HG03521 (cell line): ENCODE measurements around the gene DNASE2.
"Not testable (repeated sequence)": the region's sequence is repeated elsewhere in the genome, so short reads cannot be mapped to it uniquely, and the experiment has no call there.

ENCODE experiments used
- ATAC-seq: cut with Tn5 transposase; IDR thresholded peaks from one replicate; pipeline ENCODE4 v1.9.1; 2021; ENCODE audit warnings: mild to moderate bottlenecking, moderate library complexity; ENCODE audit not compliant: unreplicated experiment

Gene DNASE2

DNA sequence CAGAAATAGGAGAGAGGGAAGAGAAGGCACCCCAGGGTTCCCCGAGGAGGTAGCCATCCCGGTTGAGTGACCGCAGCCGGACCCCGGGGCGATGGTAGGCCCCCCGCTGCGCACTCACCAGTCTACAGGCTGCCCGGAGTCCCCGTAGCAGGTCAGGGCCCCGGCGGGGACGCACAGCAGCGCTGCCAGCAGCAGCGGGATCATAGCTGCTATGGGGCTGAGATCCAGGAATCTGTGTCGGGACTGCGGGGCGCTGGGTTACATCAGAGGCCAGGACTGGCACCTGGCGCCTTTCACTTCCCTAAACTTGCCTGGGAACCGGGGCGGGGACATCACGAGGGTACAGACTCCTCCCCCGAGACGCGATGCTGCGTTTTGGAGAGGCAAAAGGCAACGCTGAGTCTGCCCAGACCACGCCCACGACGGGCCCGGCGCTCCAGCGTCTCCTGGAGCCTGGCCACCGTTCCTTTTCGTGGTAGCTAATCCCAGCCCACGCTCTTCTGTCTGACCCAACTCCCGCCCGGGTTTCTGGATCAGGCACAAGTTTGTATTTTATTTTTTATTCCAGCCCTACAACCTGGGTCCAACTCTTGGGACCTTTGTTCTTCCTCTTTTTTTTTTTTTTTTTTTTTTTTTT lies at the start of gene DNASE2:
DNASE2 (minus strand) TSS at position 278 of the 637 bp plus-strand sequence; CDS start at position 204, 74 bp downstream.
- peak; percentile 75 for ATAC-seq

DNA sequence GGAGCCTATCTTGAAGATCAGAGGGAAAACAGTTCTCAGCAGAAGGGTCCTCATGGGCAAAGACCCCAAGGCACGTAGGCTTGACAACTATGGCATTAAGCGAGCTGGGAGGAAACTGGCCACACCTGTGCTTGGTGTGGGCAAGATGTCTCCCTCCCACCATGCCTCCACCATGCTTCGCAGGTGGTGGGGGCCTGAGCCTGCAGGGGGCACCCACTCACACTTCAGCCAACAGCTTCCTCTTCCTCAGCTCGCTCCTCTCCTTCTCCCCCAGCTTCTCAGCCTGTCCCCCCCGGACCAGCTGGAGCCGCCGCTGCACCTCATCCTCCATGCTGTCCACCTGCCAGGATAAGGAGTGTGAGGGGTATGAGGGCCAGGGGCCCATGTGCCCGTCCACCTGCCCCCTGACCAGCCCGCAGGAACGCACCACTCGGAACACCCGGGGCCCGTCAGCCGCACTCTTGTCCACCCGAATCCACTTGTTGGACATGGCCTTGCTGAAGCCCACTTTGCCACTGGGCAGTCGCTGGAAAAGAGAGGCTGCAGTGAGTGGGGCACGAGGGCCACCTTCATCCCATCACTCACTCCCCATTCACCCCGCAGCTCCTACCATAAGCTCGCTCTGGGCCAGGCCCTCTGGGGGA lies 48.9 kb upstream of the DNASE2 start:
- ATAC-seq: no peak

DNA sequence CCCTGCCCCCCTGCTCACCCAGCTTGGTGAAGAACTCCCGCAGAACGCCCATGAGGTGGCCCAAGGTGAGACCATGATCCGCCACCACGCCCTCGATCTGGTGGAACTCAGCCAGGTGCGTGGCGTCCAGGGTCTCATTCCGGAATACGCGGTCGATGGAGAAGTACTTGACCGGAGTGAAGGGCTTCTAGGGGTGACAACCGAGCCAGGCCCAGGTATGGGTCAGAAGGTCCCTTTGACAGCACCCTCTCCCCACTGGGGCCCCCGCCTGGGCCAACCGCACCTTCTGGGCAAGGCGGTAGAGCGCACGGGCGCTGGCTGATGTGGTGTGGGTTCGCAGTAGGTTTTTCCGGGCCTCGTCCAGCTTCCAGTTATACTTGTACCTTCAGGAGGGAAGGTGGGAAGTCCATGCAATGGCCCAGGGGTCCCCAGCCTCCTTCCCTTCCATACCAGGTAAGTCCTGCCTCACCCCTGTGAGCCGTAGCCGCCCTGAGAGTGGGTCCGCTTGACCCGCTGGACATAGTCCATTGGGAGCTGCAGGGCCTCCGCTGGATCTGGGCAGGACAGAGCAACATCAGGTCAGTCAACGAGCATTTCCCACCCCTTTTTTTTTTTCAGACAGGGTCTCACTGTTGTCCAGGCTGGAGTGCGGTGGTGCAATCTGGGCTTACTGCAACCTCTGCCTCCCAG lies 43.5 kb upstream of the DNASE2 start:
- no peak for ATAC-seq

- ATAC-seq: no peak
Observed at GRCh38 chr19:12922959-12923358, 41.7 kb upstream of the DNASE2 start.

- ATAC-seq: no peak
Observed at GRCh38 chr19:12921047-12921446, 39.8 kb upstream of the DNASE2 start.

DNA sequence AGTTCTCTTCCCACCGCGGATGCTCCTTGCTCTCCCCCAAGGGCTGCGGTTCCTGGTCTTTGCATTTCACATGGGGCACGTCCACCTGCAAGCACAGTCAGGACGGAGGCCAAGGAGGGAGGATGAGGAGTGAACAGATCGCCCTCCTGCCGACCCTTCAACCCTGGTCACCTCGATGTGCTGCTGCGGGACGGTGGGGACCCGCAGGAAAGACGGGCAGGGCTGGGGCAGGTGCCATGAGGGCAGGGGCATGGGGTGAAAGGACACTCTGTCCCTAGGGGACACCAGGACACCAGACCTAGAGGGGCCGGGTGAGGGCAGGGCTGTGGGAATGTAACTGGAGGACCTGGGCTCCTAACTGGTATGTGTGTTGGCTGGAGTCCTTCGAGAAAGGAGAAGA lies 37.0 kb upstream of the DNASE2 start:
- no peak for ATAC-seq

GRCh38 chr19:12915860-12916259 lies 34.6 kb upstream of the DNASE2 start:
- not testable (repeated sequence) for ATAC-seq

DNA sequence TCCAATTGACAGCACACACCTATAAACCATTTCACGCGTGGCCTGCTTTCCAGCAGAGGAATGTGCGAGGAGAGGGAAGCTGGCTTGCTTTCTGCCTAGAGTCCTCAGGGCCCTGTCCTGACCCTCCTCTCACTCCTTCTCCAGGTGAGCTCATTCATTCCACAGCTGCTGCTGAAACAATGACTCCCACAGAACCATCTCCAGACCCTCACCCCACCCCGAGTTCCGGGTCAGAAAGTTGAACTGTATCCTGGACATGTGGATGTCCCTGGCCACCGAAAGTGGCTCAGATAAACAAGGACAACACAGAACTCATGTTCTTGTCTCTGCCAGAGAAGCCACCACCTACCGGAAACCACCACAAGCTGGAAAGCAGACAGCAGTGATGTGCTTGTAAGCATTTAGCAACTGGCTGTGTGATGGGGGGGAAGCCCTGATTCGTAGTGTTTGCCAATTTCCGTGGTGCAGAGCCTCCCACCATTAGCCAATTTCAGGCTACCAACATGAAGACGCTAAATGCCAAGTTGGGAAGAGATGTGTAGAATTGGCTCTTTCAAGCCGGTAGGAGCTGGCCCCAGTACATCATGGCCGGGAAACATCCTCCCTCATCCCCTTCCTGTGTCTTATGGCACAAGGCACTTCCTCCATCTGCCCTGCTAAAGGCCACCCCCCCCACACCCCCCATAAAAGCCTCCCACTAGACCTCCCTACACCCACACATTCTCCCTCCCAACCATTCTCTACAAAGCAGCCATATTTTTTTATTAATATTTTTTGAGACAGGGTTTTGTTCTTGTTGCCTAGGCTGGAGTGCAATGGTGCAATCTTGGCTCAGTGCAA lies 32.8 kb upstream of the DNASE2 start:
- ATAC-seq: no peak

DNA sequence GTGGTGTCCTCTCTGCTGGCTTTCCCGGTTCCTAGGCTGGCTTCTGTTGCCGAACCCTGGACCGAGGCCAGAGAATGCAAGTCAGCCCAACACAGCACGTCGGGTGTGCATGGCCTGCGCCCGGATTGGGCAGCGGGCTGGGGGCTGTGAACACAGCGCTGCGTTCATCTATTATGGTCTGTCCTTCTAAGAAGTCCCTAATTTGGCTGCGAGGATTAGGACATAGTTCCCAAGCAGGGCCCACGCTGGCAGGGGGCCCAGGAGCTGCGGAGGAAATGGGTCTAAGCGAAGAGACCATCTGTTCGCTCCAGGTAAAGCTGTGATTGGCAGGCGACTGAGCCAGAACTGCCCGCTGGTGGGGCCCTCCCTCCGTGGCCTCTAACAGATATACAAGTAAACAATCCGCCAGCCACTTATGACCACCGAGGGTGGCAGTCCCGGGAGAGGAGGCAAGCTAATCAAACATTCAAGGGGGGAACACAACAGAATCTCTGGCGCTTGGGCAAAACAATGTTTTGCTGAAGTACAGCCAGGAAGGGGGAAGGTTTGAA lies 31.8 kb upstream of the DNASE2 start:
- no peak for ATAC-seq

DNA sequence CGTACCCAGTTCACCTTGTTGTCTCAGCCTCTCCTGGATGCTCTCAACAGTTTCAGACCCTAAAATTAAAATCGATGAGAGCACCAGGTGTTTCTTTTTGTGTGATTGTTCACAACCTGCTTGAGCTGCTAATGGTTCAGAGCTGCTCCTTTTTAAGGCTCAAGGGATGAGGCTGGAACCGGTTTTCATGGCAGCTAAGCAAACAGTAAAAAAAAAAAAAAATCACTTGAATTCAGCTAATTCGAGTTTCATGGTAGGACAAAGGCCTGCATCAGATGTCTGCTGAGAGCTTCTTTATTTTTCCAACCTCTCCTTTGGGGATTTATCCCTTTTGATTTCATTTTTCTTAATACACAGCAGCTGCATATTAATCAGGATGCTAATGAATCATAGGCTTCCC lies 31.3 kb upstream of the DNASE2 start:
- no peak for ATAC-seq

DNA sequence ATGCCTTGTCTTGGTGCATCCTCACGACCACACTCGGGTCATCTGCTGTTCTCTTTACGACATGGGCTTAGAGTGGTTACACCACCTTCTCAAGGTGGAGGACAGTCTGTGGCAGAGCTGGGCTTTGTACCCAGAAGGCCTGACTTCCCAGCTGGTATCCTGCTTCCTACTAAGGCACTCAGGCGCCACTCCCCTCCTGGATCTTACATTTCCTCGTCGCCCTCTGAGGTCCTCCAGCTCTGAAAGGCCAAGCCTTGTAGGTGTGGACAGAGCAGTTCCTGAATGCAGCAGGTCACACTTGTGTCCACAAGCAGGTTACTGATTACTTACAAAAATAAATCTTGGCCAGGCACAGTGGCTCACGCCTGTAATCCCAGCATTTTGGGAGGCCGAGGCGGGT lies 25.9 kb upstream of the DNASE2 start:
- no peak for ATAC-seq

- ATAC-seq: peak; percentile 58
Observed at GRCh38 chr19:12899891-12900518, 18.8 kb upstream of the DNASE2 start.

DNA sequence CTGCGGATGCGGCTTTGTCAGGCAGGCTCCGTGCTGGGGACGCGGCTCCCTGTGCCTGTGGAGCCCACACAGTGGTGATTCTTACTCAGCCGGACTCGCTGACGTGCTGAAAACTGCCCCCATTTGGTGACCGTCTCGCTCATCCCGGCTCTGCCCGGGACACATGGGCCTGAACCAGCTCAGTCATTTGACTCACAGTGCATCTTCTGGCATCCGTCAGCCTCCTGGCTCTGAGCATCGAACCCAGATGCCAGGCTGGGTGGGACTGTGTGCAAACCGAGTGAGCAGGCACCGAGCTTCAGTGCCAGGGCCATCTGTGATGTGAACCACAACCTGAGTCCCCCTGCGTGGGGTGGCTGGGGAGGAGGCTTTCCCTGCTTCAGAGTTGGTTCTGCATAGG lies 15.2 kb upstream of the DNASE2 start:
- no peak for ATAC-seq

DNA sequence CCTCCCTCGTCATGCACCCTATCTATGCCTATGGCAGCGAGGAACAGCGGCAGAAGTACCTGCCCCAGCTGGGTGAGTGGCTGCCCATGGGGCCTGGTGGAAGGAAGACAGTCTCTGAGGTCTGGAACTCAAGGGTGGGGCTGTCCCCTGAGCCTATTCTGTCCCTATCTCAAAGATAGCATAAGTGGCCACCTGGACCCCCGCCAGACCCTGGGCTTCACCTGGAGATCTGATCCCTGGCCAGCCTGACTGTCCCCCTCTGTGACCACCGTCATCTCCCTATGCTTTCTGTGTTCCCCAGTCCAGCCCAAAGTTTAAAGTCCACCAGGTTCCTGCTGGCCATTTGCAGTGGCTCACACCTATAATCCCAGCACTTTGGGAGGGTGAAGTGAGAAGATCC lies 12.3 kb upstream of the DNASE2 start:
- no peak for ATAC-seq

DNA sequence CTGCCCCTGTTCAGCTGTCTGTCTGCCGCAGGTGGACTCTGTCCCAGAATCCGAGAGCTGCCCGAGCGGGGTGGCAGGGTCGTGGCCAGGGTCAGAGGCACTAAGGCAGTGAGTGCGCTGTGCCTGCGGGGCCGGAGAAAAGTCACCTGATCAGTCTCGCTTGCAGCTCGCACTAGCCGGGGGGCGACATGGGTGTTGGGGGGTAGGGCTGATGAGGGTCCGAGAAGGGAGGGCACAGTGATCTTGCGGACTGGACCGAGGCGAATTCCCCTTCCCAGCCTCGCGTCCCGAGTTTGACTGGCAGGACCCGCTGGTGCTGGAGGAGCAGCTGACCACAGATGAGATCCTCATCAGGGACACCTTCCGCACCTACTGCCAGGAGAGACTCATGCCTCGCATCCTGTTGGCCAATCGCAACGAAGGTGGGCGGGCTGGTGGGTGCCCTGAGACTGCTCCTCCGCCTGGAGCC lies 10.3 kb upstream of the DNASE2 start:
- no peak for ATAC-seq

- peak; percentile 86 for ATAC-seq
Observed at GRCh38 chr19:12890787-12891552, 9.7 kb upstream of the DNASE2 start, which contains the start of gene GCDH. GCDH (plus strand) TSS chr19:12891160; CDS start chr19:12891305, 145 bp downstream.

- not testable (repeated sequence) for ATAC-seq
Observed at GRCh38 chr19:12890299-12890786, 9.1 kb upstream of the DNASE2 start.

GRCh38 chr19:12888006-12888603 lies 6.9 kb upstream of the DNASE2 start:
- no peak for ATAC-seq
